Astrocyte (in vitro differentiated cells and primary cell): ENCODE data around the gene CRLF3.

Experiments
- CTCF ChIP-seq: IDR thresholded peaks from 2 replicates; pipeline ENCODE4 v1.5.1; 2011; ENCODE audit warnings: low read depth, mild to moderate bottlenecking, inconsistent platforms, low read length, moderate library complexity; ENCODE audit not compliant: insufficient read depth
- EZH2 ChIP-seq: IDR thresholded peaks from 2 replicates; pipeline ENCODE4 v1.6.1; 2012; ENCODE audit warnings: mild to moderate bottlenecking, low read length, inconsistent platforms; ENCODE audit not compliant: insufficient read depth

GRCh38 chr17:30821871-30822723 is 2.4 kb downstream of the CRLF3 start:
- no peak for TF ChIP-seq CTCF
- no peak for TF ChIP-seq EZH2
